Measurements from ENCODE around the gene NIPBL. TPM values are rescaled to one million over a fixed set of nuclear protein-coding genes. Genes with fewer than 3 reads are reported as not detected.
"Not testable (repeated sequence)": the region's sequence is repeated elsewhere in the genome, so short reads cannot be mapped to it uniquely, and the experiment has no call there.

The NIPBL gene
- polyA plus RNA-seq, 1 donor: 85.6 TPM

- DNase-seq: no peak
Measured at GRCh38 chr5:36948650-36949049, 72.1 kb downstream of the NIPBL start.

- DNase-seq: no peak
Measured at GRCh38 chr5:36949593-36949992, 73.0 kb downstream of the NIPBL start.

GRCh38 chr5:36950586-36951457 is 74.3 kb downstream of the NIPBL start:
- peak; percentile 8 for DNase-seq

GRCh38 chr5:36953043-36953442 is 76.5 kb downstream of the NIPBL start:
- no peak for DNase-seq

DNA sequence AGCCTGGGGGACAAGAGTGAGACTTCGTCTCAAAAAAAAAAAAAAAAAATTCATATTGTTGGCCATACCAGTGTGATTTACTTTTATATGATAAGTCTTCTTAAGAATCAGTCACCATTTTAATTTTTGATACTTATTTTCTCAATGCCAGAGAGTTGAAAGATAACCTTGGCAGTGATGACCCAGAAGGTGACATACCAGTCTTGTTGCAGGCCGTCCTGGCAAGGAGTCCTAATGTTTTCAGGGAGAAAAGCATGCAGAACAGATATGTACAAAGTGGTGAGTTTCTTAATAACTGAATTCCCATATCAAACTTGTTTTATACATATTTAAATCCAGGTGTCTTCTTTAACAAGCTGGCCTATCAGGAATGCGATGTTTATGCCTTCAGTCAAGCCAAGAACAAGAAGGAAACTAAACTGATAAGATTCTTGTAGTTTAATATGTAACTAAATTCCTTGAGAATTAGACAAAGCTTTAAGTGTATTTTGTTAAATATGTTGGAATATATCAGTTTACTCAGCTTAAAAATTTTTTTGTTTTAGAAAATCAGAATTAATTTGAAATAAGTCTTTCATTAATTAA is 81.5 kb downstream of the NIPBL start:
- no peak for DNase-seq

- no peak for DNase-seq
Measured at GRCh38 chr5:36958612-36959011, 82.0 kb downstream of the NIPBL start.

- DNase-seq: no peak
Measured at GRCh38 chr5:36965179-36965578, 88.6 kb downstream of the NIPBL start.

GRCh38 chr5:36969700-36970395 is 93.3 kb downstream of the NIPBL start:
- DNase-seq: no peak

DNA sequence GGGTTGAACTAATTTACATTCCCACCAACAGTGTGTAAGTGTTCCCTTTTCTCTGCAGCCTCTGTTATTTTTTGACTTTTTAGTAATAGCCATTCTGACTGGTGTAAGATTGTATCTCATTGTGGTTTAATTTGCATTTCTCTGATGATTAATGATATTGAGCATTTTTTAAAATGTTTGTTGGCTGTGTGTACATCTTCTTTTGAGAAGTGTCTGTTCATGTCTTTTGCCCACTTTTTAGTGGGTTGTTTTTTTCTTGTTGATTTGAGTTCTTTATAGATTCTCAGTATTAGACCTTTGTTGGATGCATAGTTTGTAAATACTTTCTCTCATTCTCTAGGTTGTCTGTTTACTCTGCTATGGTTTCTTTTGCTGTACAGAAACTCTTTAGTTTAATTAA is 101.6 kb downstream of the NIPBL start:
- DNase-seq: no peak

- no peak for DNase-seq
Measured at GRCh38 chr5:36982146-36982545, 105.6 kb downstream of the NIPBL start.

- DNase-seq: no peak
Measured at GRCh38 chr5:36985387-36985786, 108.8 kb downstream of the NIPBL start.

DNA sequence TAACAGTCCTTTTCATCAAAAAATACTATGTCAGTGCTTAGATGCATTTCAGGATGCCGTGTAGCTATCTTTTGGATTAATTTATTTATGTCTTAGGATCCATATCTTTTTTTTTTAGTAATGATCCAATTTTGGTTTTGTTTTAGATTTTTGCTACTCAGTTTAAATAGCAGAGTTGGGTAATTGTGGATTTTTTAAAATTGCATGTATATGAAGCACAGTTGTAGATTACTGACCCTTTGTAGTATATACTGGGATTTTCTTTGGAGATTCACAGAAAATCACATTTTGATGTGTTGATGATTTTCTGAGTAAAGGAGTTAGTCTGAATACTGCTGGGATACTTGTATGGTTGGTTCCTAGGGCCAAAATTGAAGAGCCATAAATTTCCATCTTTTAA is 111.8 kb downstream of the NIPBL start:
- DNase-seq: no peak

- no peak for DNase-seq
Measured at GRCh38 chr5:36998578-36998977, 122.0 kb downstream of the NIPBL start.

GRCh38 chr5:37002176-37002751 is 125.7 kb downstream of the NIPBL start:
- no peak for DNase-seq

DNA sequence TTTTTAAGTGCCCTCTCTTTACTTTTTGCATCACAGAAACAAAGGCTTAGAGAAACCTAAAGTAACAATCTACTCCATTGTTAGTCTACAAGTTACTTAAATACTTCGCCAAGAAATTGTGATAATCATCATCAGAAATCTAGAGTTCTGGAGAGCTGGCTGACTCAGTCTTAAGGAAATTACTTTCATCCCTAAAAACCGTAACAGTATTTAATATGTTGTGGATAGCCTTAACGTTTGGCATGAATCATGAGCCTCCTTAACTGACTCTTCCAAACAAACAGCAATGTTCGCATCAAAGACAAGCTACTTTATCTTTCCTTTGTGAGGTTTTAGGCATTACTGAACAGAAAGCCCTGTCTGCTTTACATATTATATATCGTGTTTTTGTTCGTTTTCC is 128.7 kb downstream of the NIPBL start:
- DNase-seq: no peak

DNA sequence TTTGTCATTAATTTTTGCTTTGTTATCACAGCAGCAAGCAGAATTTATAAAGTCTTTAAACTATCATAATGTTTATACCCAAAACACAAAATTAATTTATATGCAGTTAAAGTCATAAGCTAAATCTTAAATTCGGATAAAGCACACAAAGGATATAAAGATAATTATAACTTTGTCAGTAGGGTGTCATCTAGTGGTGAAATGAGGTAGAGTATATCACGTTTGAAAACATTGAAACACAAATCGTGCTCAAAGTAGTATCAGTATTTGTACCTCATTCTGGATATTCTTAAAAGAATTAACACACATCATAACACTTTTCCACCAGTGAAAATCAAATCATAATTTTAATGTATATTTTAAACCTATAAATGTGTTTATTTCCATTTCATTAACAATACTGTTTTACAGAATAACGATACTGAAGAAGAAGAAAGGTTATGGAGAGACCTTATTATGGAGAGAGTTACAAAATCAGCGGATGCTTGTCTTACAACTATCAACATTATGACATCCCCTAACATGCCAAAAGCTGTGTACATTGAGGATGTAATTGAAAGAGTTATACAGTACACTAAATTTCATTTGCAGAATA is 129.5 kb downstream of the NIPBL start:
- peak; percentile 13 for DNase-seq

- DNase-seq: not testable (repeated sequence)
Measured at GRCh38 chr5:37013181-37013580, 136.6 kb downstream of the NIPBL start.

- no peak for DNase-seq
Measured at GRCh38 chr5:37014321-37014720, 137.8 kb downstream of the NIPBL start.

GRCh38 chr5:37015795-37016666 is 139.5 kb downstream of the NIPBL start:
- DNase-seq: no peak

DNA sequence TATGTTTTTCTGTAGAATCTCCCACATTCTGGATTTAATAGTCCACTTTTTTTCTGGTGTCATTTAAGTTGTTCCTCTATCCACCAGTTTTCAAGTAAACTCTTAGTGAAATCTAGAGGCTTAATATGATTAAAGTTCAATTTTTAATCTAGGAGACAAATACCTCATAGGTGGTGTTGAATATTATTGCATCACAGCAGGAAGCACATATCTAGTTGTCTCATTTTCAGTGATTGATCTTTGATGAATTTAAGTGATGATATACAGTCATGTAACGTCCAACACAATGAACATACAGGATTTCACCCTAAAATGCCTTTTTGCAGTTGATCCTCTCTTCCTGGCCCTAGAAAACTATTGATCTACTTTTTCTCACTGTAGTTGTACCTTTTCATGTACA is 152.3 kb downstream of the NIPBL start:
- no peak for DNase-seq

DNA sequence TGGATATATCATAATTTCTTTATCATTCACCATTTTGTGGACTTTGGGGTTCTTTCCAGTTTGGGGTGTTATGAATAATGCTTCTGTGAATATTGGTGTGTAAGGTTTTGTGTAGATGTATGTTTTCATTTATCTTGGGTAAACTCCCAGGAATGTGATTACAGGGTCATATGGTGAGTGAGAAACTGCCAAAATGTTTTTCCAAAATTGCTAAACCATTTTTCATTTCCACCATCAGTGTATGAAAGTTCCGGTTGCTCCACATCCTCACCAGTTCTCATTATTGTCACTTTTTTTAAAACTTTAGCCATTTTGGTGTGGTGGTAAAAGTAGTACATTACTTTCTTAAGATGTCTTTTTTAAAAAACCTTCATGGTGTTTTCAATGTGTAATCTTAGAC is 152.9 kb downstream of the NIPBL start:
- no peak for DNase-seq

Measured in left kidney (tissue), 2 donors.